Activated gamma-delta T cell treated with anti-CD3 and anti-CD28 coated beads, Interleukin-2, amount 50 U/mL, for 16 hours (primary cell): ENCODE results near the gene SLIT1.
A peak's percentile ranks its signal among the peaks of the same experiment; 100 is the strongest.
"Not testable (repeated sequence)": the region's sequence is repeated elsewhere in the genome, so short reads cannot be mapped to it uniquely, and the experiment has no call there.

Experiments used
- DNase-seq: peaks from one replicate; pipeline ENCODE4 v3.0.0-alpha.2; 2020; ENCODE audit warnings: low read depth

SLIT1 gene

DNA sequence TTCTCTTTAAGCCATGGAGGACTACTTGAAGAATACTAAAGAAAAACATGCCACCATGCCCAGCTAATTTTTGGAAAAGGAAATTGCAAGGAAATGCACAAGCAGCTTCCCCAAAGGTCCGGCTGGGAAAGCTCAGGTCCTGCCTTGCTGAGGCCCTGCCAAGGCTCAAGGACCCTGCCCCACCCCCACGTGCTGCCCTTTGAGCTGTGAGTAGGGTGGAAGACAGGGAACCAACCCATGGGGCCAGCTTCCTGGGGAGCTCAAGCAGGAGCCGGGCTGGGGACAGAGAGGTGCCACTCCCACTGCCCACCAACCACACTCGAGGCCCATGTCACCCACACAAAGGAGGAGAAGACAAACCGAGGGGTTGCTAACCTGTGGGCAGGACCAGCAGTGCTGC, 78.2 kb downstream of the SLIT1 start:
- DNase-seq, result no peak

DNA sequence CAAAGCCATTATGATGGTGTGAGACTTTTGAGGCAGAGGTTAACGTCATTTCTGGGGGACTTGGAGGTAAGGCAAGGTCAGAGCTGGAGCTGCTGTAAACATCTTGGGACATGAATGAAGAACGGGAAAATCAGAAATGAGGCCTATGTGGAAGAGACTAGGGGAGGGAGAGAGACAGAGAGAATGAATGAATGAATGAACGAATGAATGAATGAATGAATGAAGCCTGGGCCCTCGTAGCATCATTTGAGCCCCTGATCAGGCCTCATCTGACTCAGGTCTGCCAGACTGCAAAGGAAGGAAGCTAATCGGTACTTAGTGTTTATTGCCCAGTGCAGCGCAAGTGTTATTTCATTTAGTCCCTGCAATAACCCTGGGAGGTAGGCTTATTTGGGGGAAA, 79.6 kb downstream of the SLIT1 start:
- no peak for DNase-seq

DNA sequence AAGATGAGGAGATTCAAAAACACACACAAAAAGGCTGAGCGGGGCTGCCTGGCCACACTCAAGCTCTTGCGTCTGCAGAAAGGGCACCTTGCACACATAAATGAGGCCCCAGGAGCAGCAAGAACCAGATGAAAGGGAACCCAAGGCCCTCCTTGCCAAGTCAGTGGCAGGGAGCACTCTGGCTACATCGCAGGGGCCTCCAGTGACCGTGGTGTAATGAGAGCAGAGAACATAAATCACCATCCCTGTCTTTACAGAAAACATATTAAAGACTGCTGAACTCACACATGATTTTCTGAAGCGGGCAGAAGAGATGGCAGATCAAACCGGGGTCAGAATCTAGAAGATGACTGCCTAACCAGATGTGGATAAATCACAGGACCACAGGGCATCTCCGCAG, 80.5 kb downstream of the SLIT1 start:
- DNase-seq, result no peak

DNA sequence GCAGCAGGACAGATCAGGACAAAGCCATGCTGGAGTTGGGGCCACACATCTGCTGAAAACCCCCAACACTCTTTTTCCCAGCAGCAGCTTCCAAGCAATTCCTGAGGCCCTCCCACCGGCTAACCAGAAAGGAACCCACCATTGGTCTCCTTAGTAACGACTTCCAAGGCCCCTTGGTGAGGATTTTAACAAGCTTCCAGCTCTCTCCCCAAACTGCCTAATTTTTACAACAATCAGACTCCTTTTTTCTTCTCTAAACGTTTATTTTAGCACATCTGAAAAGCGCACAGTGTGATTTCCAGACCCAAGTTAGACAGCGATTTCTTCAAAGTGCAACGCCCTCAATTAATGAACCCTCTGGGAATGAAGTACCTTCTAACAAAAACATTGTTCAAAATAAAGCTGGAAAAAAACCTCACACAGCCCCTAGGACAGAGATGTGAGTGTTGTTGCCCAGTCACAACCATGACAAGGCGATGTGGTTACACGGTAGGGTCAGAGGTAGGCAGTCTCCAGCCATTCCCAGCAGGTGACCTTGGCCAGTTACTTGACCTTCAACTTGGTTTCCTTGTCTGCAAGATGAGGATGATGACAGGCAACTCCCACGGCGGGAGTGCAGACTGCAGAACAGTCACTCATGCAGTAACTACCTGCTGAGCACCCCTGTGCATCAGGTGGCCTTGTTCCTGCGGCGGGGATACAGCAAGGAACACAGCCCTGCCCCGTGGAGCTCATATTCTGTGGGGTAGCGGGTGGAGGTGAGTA, 82.3 kb downstream of the SLIT1 start:
- DNase-seq, result no peak

DNA sequence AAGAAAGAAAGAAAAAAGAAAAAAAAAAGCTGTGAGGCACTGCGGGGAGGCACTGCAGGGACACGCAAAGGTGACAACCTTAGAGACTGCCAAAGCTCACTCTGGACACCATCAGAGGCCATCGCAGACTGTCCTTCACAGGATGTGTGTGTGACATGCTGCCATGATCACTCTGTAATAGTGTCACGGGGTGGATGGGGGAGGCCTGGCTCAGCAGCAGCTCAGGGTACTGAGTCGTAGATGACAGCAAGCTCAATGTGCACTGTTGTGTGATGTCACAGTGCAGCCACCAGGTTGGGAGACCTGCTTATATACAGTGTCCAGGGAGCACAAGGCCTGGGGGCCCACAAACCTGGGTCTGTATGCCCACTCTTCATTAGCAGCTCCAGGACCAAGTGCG, 83.3 kb downstream of the SLIT1 start:
- no peak for DNase-seq

DNA sequence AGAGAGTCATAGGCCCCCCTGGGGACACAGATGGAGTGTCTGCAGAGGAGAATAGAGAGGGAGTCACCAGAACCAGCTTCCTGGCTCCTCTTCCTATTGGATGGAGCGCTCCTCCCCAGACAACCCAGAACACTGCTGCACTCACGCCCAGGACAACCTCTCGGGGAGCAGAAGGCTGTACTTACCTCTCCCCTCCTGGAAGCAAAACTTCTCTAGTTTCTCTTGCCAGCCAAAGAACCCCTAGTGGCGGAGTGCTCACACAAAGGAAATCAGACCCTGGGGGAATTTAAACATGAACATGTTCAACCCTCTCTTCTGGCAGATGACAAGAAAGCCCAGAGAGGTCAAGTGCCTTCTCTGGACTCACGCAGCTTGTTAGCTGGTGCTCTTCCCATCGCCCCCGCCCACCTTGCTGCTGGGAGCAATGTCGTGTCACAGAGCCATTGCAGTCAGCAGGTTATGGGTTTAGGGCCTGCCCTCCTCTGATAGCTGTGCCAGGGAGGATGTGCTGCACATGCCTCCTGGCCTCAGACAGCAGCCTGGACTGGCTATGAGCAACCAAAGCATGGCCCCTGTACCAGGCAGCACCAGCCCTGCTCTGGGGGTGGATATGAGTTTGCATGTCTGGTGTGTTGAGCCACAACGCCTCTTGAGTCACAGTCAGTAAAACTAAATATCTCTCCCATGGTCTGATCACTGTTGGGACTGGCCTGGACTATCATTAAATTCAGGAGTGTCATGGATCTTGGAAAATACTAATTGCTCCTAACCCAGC, 84.4 kb downstream of the SLIT1 start:
- no peak for DNase-seq

DNA sequence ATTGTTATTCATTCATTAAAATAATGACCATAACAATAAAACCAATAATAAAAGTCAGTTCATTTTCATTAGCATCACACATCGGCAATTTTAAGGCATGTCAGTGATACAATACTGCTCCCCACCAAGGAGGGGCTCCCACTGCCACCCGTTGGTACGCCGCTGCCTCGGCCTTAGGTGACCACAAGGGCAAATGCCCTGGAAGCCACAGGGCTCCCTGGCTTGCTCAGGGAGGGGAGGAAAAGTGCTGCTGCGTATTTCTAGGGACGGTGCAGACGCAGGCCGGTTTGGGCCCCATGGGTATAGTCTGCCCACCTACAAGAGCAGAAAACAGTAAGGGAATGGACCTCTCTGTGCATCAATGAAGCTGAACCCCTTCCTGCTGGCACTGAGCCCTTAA, 85.1 kb downstream of the SLIT1 start:
- no peak for DNase-seq

DNA sequence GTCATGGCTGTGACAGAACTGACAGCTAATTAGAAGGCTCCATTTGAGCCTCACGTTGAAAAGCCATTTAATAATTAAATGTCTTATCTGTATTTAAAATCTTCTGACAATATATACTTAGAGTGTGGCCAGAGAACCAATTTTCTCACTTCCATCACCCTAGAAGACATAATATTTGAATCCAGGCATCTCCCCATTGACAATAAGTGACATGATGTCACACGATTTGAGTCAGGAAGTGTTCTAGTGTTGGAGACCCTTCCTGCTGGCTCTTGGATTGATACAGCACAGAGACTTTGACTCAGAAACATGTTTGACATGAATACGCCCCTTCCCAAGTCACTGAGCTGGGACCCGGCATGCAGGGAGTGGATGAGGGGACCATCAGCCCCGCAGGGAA, 85.9 kb downstream of the SLIT1 start:
- DNase-seq, result no peak

DNA sequence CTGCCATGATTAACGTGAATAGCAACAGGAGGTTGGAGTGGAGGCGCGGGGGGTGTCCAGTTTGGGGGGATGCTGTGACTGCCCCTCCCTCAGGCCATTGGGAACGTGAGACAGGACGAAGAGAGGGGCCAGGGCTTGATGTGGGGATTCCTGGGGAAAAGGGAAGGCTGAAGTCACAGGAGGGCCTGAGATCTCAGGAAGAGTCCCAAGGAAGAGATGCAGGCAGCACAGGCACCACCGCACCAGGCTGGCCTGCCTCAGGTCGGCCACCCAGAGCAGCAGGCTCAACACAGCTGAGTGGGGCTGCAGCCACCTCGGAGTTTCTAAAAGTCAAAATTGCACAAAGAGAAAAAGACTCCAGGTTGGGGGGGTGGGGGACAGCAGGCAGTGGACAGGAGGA, 86.7 kb downstream of the SLIT1 start:
- DNase-seq, result no peak

DNA sequence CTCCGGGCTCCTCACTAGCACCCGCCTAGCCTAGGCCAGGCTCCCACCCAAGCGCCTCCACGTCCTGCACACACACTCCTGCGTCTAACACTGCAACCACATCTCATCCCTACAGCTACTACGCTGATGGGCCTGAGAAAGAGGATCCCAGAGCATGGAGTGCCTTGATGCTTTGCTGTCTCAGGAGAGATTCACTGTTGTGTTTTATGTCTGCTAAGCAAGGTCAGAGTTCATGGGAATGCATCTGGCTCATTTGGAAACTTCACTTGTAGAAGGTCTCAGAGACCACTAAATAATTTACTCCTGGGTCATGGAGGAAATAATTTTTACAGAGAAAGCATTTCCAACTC, 88.7 kb downstream of the SLIT1 start:
- no peak for DNase-seq

DNA sequence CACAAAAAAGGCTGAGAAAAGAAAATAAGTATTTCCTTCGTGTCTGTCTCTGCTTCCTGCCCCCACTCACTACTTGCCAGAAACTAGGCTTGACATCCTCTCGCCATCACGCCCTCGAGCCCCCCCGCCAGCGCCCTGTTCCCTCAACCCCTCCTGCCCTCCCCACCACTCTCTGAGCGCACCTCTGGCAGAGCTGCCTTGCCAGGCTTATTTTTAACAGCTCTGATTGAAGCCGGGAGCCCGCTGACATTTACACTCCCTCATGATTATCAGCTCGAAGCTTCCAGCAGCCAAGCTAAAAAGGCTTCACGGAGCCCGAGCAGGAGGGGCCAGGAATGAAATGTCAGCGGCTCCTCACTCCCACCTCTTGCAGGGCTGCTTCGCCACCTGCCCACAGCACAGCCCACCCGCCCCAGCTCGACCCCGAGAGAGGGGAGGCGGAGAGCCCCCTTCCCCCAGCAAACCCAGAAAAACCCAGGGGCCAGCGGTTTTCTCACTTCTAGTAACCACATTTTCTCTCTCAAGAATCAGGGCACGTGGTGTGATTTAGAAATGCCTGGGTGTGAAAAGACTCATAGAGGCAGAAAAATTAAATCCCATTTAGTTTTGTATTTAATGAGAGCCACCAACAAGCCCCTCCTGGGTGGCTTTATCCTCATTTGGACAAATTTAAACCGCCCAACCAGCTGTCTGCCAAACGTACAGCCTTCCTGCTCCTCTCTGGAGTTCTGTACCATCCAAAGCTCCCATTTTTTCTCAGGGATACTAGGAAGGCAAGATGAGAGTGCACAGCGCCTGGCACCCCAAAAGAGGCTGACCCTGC, 89.3 kb downstream of the SLIT1 start:
- DNase-seq, result peak; percentile 24

DNA sequence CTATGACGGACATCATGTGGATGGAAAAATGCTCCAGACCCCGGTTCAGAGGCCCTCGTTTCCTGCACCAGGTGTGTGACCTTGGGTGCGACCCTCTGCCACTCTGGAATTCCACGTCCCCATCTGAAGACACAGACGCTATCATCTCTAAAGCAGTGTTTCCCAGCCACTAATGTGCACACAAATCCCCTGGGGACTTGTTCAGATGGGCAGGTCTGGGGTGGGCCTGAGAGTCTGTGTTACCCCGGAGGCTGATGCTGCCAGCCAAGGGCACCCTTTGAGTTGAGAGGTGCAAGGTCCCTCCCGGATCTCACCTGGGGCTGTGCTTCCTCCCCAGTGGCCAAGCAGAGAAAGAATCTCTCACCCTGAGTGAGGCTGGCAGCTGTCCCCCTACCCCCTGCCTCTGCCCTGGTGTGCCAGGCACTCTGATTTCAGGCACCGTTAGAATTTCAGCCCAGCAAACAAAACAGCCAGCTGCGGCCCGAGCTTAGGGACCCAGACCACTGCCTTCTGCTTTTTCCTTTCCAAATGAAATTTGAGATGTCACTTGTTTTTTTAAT, 90.0 kb downstream of the SLIT1 start:
- no peak for DNase-seq

DNA sequence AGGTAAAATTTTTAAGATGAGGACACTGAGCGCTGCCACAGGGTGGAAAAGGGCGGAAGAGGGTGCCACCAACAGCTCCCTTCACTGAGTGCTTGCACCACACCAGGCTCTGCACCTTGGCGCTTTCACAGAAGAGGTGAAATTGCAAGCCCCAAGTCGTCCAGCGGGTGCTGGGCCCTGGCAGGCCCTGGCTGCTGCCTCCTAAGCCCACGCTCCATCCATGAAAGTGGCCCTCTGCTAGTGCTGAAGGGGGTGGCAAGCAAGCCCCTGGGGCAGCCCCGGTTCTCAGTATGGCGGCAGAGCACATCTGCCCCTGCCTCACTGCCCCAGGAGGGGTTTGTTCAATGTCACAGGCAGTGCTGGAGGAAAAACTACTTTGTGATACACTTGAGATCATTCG, 95.1 kb downstream of the SLIT1 start:
- DNase-seq, result no peak

DNA sequence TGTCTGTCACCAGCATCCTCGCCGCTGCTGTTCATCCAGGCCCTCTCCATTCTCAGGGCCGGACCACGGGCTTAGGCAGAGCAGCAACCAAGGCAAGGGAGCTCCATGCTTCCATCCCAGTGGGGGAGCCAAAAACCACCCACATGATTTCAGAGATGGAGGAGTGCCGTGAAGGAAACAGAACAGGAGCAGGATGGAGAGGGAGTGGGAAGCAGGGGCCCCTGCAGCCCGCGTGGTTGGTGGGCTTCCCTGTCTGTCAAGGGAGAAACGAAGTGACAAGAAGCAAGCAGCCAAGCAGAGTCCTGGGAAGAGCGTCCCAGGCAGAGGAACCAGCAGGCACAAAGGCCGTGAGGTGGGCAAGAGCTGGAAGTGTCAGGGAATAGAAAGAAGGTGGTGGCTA, 95.7 kb downstream of the SLIT1 start:
- no peak for DNase-seq

DNA sequence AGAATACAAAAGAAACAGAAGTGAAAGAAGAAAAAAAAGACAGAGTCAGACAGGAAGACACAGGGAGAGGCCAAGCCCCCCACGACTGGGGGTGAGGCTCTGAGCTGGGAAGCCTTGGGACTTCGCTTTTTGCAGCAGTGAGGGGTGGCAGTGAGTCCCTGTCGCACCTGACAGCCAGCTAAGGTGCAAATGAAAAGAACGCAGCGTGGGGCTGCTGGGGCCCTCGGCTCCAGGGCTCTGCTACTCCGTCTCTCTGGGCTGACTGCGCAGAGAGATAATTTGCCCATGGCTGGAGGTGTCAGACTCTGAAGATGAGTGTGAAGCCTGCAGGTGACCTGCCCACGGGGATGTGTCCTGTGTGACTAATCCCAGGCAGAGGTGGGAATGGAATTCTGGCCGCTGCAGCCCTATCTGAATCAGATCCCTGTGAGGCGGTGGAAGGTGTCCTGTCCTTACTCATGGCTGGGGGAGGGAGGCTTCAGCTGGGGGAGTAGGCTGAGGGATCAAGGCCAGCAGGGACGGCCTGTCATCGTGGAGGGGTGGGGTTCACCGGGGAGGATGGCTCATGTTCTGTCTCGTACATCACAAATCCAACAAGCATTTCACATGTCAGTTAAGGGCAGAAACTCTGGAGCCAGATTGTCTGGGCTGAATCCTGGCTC, 96.4 kb downstream of the SLIT1 start:
- DNase-seq, result no peak

DNA sequence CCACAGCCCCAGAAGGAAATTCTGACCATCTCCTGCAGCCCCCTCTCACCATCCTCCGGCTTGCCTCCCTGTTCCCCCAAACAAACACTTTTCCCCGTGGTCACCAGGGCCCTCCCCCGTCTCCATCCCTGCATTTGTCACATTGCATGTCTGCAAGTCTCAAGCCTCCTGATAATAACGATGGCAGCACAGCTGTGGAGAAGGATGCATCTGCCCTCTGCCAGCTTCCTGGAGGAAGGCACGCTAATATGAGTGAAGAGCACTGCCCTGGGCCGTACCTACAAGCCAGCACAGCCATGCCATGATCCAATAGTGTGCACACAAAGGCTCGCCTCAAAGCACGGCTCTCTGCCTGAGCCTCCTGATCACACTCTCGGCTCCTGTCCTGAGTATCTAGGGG, 98.5 kb downstream of the SLIT1 start:
- DNase-seq, result no peak

DNA sequence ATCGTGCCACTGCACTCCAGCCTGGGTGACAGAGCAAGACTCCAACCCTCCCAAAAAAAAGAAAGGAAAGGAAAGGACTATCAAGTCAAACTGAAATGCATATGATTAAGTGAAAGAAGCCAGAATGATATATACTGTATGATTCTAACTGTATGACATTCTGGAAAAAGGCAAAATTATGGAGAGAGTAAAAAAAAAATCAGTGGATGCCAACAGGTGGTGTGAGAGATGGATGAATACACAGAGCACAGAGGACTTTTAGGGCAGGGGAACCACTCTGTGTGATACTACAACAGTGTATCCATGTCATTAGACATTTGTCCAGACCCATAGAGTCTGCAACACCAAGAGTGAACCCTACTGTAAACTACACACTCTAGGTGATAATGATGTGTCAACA, 99.2 kb downstream of the SLIT1 start:
- no peak for DNase-seq

DNA sequence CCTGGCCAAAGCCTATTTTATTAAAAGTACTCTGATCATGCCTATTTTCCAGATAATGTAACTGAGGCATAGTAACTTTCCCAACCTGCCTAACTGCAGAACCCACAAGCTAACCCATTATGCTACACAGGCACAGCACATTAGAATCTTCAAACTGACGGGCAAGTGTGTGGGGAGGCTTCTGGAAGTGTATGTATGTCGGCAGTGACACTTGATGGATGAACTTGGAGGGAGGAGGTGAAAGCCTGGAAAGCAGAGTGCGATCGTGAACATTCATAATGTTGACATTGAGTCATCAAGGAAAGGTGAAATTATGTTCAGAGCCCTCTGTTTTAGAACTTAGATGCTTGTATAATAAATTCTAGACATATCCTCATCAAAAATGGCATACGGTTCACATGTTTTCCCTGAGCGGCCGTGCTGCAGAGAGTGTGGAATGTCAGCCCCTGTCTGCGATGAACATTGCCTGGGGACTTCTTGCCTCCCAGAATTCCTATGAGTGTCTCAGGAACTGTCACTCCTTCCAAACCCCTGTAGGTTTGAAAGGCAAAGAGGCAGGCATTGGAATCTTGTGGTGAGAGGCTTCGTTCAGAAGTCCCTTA, 102.4 kb downstream of the SLIT1 start:
- no peak for DNase-seq

DNA sequence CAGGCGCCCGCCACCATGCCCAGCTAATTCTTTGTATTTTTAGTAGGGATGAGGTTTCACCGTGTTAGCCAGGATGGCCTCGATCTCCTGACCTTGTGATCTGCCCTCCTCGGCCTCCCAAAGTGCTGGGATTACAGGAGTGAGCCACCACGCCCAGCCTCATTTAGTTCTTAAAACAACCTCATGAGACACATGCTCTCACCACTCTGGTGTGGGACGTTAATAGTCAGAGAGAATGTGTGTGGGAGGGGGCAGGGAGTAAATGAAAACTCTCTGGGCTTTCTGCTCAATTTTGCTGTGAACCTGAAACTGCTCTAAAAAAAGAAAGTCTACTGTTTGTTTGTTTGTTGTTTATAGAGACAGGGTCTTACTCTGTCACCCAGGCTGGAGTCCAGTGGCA, 103.2 kb downstream of the SLIT1 start:
- DNase-seq, result not testable (repeated sequence)

DNA sequence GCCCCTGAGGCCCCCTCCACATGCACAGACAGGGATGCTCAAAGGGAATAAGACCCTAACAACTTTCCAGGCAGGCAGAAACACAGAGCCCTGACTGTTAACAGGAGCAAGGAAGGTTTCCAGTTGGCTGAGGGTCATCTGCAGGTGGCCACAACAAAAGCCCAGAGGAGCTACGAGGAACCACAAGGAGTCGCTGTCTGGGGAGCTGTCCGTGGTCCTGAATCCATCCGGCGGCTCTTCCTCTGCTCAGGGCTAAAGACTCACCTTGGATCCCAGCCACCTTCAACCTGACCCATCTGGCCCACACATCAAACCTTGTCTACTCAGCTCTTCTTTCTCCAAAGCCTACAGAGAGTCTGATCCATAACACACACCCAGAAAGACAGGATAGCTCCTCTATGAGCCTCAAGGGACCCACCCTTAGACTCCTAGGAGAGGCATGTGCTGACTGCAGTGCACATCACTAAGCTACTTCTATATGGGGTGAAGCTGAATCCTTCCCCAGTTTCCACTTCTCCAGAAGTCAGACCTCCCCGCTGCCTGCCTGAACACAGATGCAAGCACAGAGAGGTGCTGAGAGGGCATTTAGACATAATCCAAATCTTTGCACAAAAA, 104.0 kb downstream of the SLIT1 start:
- peak; percentile 30 for DNase-seq

DNA sequence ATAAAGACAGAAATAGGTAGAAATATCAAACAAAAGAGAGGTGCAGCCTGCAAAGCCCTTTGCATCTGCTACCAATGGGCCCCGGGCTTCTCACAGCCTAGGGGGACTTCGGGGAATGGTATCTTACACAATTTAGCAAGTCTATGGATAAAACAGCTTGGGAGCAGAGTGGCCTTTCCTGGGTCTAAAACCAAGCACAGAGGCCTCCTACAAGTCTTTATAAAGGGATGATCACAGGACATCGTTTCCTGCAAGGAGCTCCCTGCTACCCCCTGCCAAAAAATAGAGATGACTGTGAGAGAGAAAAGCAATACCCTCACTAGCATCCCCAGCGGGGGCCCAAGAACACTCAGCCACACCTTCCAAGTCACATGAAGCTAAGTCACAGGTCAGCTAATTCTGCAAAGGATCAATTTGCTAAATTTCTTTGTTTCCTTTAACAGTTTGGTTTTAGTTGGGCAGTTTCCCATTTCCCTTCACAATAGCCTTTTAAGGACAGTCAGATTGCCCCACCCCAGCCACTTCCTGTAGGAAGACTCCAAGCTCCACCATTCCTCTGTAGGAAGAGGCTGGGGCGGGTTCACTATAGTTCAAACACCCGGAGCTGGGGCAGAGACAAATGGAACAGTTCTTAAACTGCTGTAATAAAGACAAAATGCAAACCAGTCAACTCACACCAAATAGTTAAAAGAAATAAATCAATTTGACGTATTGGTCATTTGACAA, 105.5 kb downstream of the SLIT1 start:
- no peak for DNase-seq
